ENCODE results near the gene MACROD2.

DNA sequence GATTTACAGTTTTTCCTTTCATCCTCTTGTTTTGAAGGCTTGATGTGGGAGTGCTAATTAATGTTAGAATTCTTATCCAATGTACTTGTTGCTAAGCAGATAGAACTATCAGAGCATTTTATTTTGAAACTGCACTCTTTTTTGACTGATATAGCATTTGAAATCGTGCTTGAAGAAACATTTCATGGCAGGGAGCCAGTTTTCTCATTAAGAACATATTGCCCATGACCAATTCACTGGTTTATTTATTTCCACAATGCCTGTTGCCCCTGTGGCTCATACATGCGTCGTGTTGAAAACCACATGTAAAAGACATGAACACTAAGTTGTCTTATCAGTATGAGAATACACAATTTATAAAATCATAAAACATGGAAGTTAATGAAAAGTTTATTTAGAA lies 821.8 kb downstream of the MACROD2 start:
- TF ChIP-seq, protein P1, sequence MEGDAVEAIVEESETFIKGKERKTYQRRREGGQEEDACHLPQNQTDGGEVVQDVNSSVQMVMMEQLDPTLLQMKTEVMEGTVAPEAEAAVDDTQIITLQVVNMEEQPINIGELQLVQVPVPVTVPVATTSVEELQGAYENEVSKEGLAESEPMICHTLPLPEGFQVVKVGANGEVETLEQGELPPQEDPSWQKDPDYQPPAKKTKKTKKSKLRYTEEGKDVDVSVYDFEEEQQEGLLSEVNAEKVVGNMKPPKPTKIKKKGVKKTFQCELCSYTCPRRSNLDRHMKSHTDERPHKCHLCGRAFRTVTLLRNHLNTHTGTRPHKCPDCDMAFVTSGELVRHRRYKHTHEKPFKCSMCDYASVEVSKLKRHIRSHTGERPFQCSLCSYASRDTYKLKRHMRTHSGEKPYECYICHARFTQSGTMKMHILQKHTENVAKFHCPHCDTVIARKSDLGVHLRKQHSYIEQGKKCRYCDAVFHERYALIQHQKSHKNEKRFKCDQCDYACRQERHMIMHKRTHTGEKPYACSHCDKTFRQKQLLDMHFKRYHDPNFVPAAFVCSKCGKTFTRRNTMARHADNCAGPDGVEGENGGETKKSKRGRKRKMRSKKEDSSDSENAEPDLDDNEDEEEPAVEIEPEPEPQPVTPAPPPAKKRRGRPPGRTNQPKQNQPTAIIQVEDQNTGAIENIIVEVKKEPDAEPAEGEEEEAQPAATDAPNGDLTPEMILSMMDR (IDR thresholded peaks at IDR 0.05): no peak
- TF ChIP-seq POLR2A (IDR thresholded peaks at IDR 0.05): no peak
